Measurements from ENCODE around the gene CDC37. TPM values are rescaled to one million over a fixed set of nuclear protein-coding genes. Genes with fewer than 3 reads are reported as not detected.

The CDC37 gene
- polyA plus RNA-seq, 2 of the 4 experiments (the other 2 are of a cell fraction): 152 to 214 TPM

GRCh38 chr19:10374931-10375330 lies 28.4 kb downstream of the CDC37 start:
- no peak for FAIRE-seq
- POLR2A ChIA-PET: no interaction called here

GRCh38 chr19:10372690-10373089 lies 30.7 kb downstream of the CDC37 start:
- ATAC-seq: no peak
- Histone ChIP-seq H3K4me2 (no peak overlapping the region), H3K27ac (no peak overlapping the region), H3K9me3 (peaks cover 12% of the 10 kb centered on the region), H3K4me1 (no peaks in the 10 kb centered on the region), H3K4me3 (no peak overlapping the region)
- WGBS (ENCODE audit: missing lambda C conversion rate): 92% methylated on average over 3 of the region's 3 CpGs
- no peak for FAIRE-seq
- POLR2A ChIA-PET: no interaction called here
- DNase-seq (ENCODE audit: low read depth in 1 of 2, low spot score in 1 of 2): no peak
- CTCF ChIA-PET: interaction anchor here (1.6 kb wide), 1 partner anchor 103 kb away, joined by 4 read pairs; no protein-coding TSS in a partner anchor
- TF ChIP-seq HOXB13 (CRISPR knock-in tag; IDR thresholded peaks at IDR 0.05; ENCODE audit: low read depth) (no peak), PHF8 (IDR thresholded peaks at IDR 0.05; ENCODE audit: borderline replicate concordance, low read depth) (no peak), RCOR1 (IDR thresholded peaks at IDR 0.05; ENCODE audit: low read depth, low read length) (no peak), HOXB5 (CRISPR knock-in tag; IDR thresholded peaks at IDR 0.05) (no peak), EP300 (IDR thresholded peaks at IDR 0.05) (no peak), BHLHE40 (IDR thresholded peaks at IDR 0.05; ENCODE audit: low read depth, low read length) (no peak), POLR2A (IDR thresholded peaks at IDR 0.05; ENCODE audit: low read length) (no peak), CHD2 (IDR thresholded peaks at IDR 0.05; ENCODE audit: low read length, partially characterized antibody) (no peak), CTCF (IDR thresholded peaks at IDR 0.05) (no peak), HES2 (IDR thresholded peaks at IDR 0.05) (no peak), ESRRA (IDR thresholded peaks at IDR 0.05; ENCODE audit: borderline replicate concordance, low read length) (no peak), ATOH8 (CRISPR knock-in tag; IDR thresholded peaks at IDR 0.05; ENCODE audit: low read depth) (no peak), REST (IDR thresholded peaks at IDR 0.05) (no peak), TFCP2L1 (CRISPR knock-in tag; IDR thresholded peaks at IDR 0.05) (no peak), RARB (CRISPR knock-in tag; IDR thresholded peaks at IDR 0.05) (no peak)

More at GRCh38 chr19:10374931-10375330, 28.4 kb downstream of the CDC37 start:
- Histone ChIP-seq H3K4me3 (no peak overlapping the region), H3K4me1 (0 out of 3 replicates have a peak, but pooled peaks cover 4% of the 10 kb centered on the region), H3K9me3 (no peaks in the 10 kb centered on the region), H3K4me2 (no peak overlapping the region), H3K27ac (no peak overlapping the region)
- WGBS (ENCODE audit: missing lambda C conversion rate): 94% methylated on average over 5 of the region's 5 CpGs
- DNase-seq (ENCODE audit: low read depth in 1 of 2, low spot score in 1 of 2) (no peak), ATAC-seq (no peak)
- CTCF ChIA-PET: interaction anchor here (0.6 to 1.1 kb wide), 4 partner anchors 55 to 120 kb away, joined by 3 to 6 read pairs (median 3); no protein-coding TSS in a partner anchor
- TF ChIP-seq TP53 (CRISPR knock-in tag; IDR thresholded peaks at IDR 0.05) (no peak), RNF2 (IDR thresholded peaks at IDR 0.05; ENCODE audit: borderline replicate concordance, low read depth) (no peak), EHMT2 (IDR thresholded peaks at IDR 0.05; ENCODE audit: low read depth) (no peak), EP300 (IDR thresholded peaks at IDR 0.05) (no peak), BCL3 (IDR thresholded peaks at IDR 0.05) (no peak), NPAS2 (CRISPR knock-in tag; IDR thresholded peaks at IDR 0.05; ENCODE audit: borderline replicate concordance) (no peak), RCOR1 (IDR thresholded peaks at IDR 0.05; ENCODE audit: low read depth, low read length) (no peak), USF2 (IDR thresholded peaks at IDR 0.05) (no peak), ZFP36 (IDR thresholded peaks at IDR 0.05; ENCODE audit: borderline replicate concordance, partially characterized antibody) (no peak), ESRRA (IDR thresholded peaks at IDR 0.05; ENCODE audit: borderline replicate concordance, low read length) (no peak), CEBPB (IDR thresholded peaks at IDR 0.05) (no peak), RARB (CRISPR knock-in tag; IDR thresholded peaks at IDR 0.05) (no peak)
